K562 (cell line): ENCODE results near the gene FRMD4A. TPM values are rescaled to one million over a fixed set of nuclear protein-coding genes. Genes with fewer than 3 reads are reported as not detected.

ENCODE experiments used
- ATAC-seq: fragments of 200-7000 bp; cut with Tn5 transposase; 3 replicates; pipeline ENCODE4 v1.9.1; 2020; ENCODE audit warnings: moderate library complexity
- BruUV-seq: library from RNA; stranded (reverse); fragments of 400-500 nt; replicated peaks from 2 replicates; lab custom pipeline; 2021; lab: Mats Ljungman, UMichigan
- CTCF ChIA-PET: fragments of 300-600 bp; formaldehyde crosslinking; extraction: SDS; loops from one replicate; lab custom pipeline; 2021; ENCODE audit warnings: low intra/inter-chr PET ratio; lab: Yijun Ruan, JAX
- POLR2A ChIA-PET: fragments of 300-600, 350-650 bp; sonication (Branson Sonifier 250); formaldehyde crosslinking; extraction: SDS; loops from one replicate; lab custom pipeline; 2021; ENCODE audit warnings: antibody characterized with exemption, inconsistent platforms; lab: Yijun Ruan, JAX
- DNase-seq, 4 experiments: peaks; one replicate each; pipeline versions ENCODE4 v3.0.0 to v3.0.0-alpha.2; 2011 to 2018; ENCODE audit warnings: low spot score in 3 of 4, mixed read lengths in 3 of 4; ENCODE audit errors: extremely low read depth in 1 of 4
- FAIRE-seq: peaks from 2 replicates; lab custom pipeline; 2011; peaks lifted over from hg19 to GRCh38; lab: Jason Lieb, UNC
- H2AFZ ChIP-seq: 2 replicates; pipeline ENCODE4 v1.6.0; 2011; ENCODE audit warnings: low read depth, low read length, control low read depth, inconsistent platforms
- H3K27ac ChIP-seq: fragments of 200-600 bp; 3 replicates; pipeline ENCODE4 v1.8.0; 2011; ENCODE audit warnings: low read depth, mild to moderate bottlenecking, control low read depth, inconsistent platforms, low read length, moderate library complexity, mixed read lengths; ENCODE audit errors: extremely low read depth
- H3K27me3 ChIP-seq, 2 experiments: fragments of 300-600 bp in 1 of 2; 2 replicates in 1 of 2; 3 replicates in 1 of 2; pipeline versions ENCODE4 v1.6.0 to v1.8.0; 2011; ENCODE audit warnings: inconsistent platforms in 2 of 2, low read length in 2 of 2, mild to moderate bottlenecking in 1 of 2, mixed read lengths in 1 of 2, moderate library complexity in 1 of 2; ENCODE audit not compliant: control insufficient read depth in 2 of 2, insufficient read depth in 2 of 2
- H3K36me3 ChIP-seq: fragments of 300-600 bp; 3 replicates; pipeline ENCODE4 v1.8.0; 2011; ENCODE audit warnings: mild to moderate bottlenecking, low read length, inconsistent platforms; ENCODE audit not compliant: control insufficient read depth, insufficient read depth
- H3K4me1 ChIP-seq, 2 experiments: fragments of 200-600 bp in 1 of 2; replicated peaks in 1 of 2; 2 replicates in 1 of 2; 3 replicates in 1 of 2; pipeline versions ENCODE4 v1.5.1 to v1.8.0; 2011; ENCODE audit warnings: inconsistent platforms in 2 of 2, low read length in 2 of 2, mild to moderate bottlenecking in 1 of 2, mixed read lengths in 1 of 2, moderate library complexity in 1 of 2; ENCODE audit not compliant: control insufficient read depth in 2 of 2, insufficient read depth in 2 of 2
- H3K4me2 ChIP-seq: 2 replicates; pipeline ENCODE4 v1.6.1; 2011; ENCODE audit warnings: low read length, control low read depth, inconsistent platforms, mixed read lengths; ENCODE audit not compliant: insufficient read depth
- H3K4me3 ChIP-seq: fragments of 200-600 bp; sonication (generic), shearing (Covaris generic); 2 replicates; pipeline ENCODE4 v1.5.1; 2016; ENCODE audit warnings: control low read depth, inconsistent platforms
- H3K79me2 ChIP-seq: fragments of 200-600 bp; 3 replicates; pipeline ENCODE4 v1.8.0; 2011; ENCODE audit warnings: low read length, inconsistent platforms; ENCODE audit not compliant: control insufficient read depth, insufficient read depth
- H3K9ac ChIP-seq, 2 experiments: 2 replicates each; pipeline versions ENCODE4 v1.6.0 to v1.6.1; 2011; ENCODE audit warnings: low read depth in 2 of 2, low read length in 2 of 2, control low read depth in 1 of 2, inconsistent platforms in 1 of 2, mild to moderate bottlenecking in 1 of 2, mixed read lengths in 1 of 2; ENCODE audit not compliant: insufficient read depth in 1 of 2
- H3K9me1 ChIP-seq: one replicate; pipeline ENCODE4 v1.6.0; 2011; ENCODE audit warnings: inconsistent platforms, mild to moderate bottlenecking, low read length, moderate library complexity; ENCODE audit not compliant: control insufficient read depth, insufficient read depth
- H3K9me3 ChIP-seq: replicated peaks from 2 replicates; pipeline ENCODE4 v1.5.1; 2011; ENCODE audit warnings: low read depth, low read length, inconsistent platforms; ENCODE audit not compliant: control insufficient read depth, insufficient read depth
- H4K20me1 ChIP-seq: replicated peaks from 2 replicates; pipeline ENCODE4 v1.6.1; 2011; ENCODE audit warnings: low read length, inconsistent platforms, mixed read lengths; ENCODE audit not compliant: control insufficient read depth, insufficient read depth
- FOXJ3 ChIP-seq: sonication (generic); formaldehyde crosslinking; IDR thresholded peaks from 2 replicates; pipeline ENCODE4 v1.4.0; 2020; ENCODE audit warnings: mild to moderate bottlenecking, missing genetic modification reagents
- HMG20B ChIP-seq: fragments of 250-450 bp; sonication (Bioruptor Pico); IDR thresholded peaks from 2 replicates; pipeline ENCODE4 v1.5.0; 2021; ENCODE audit warnings: mild to moderate bottlenecking
- NEUROD1 ChIP-seq: fragments of 150-350 bp; IDR thresholded peaks from 2 replicates; pipeline ENCODE4 v1.6.1; 2014; ENCODE audit warnings: borderline replicate concordance, low read length, low read depth; ENCODE audit not compliant: partially characterized antibody
- SMARCC2 ChIP-seq: fragments of 450-650 bp; IDR thresholded peaks from 2 replicates; pipeline ENCODE4 v1.6.1; 2017; ENCODE audit warnings: antibody characterized with exemption, moderate library complexity, mild to moderate bottlenecking, low read depth
- ZEB2 ChIP-seq: fragments of 450-650 bp; IDR thresholded peaks from 2 replicates; pipeline ENCODE4 v1.6.1; 2016
- ZKSCAN1 ChIP-seq: fragments of 150-350 bp; IDR thresholded peaks from 2 replicates; pipeline ENCODE4 v1.6.1; 2016; ENCODE audit warnings: low read depth, low read length
- ZNF23 ChIP-seq: fragments of 250-450 bp; sonication (Bioruptor Pico); IDR thresholded peaks from 2 replicates; pipeline ENCODE4 v1.4.0; 2020; ENCODE audit warnings: mild to moderate bottlenecking
- ZNF24 ChIP-seq: fragments of 450-650 bp; IDR thresholded peaks from 2 replicates; pipeline ENCODE4 v1.6.1; 2016
- ZNF695 ChIP-seq: fragments of 450-650 bp; formaldehyde crosslinking; IDR thresholded peaks from 2 replicates; pipeline ENCODE4 v1.4.0; 2020; ENCODE audit warnings: mild to moderate bottlenecking, moderate library complexity
- ZNF778 ChIP-seq: fragments of 450-650 bp; formaldehyde crosslinking; IDR thresholded peaks from 2 replicates; pipeline ENCODE4 v1.4.0; 2020; ENCODE audit warnings: mild to moderate bottlenecking, moderate library complexity
- WGBS: fragments of 100-300 bp; shearing (Covaris generic); methylation state at CpG from one replicate; pipeline ENCODE4 v1.1.6; 2016; ENCODE audit warnings: low coverage, mixed read lengths; ENCODE audit not compliant: insufficient coverage; ENCODE audit errors: missing lambda C conversion rate; 5-methylcytosine and 5-hydroxymethylcytosine counted together
- in situ Hi-C: fragments of 300-500 bp; cut with MboI; formaldehyde crosslinking; loops from 4 replicates; pipeline ENCODE4 v1.15.0; 2018; ENCODE audit warnings: inconsistent platforms, mixed read lengths
- intact Hi-C: fragments of 100-400 bp; cut with micrococcal nuclease; formaldehyde crosslinking; loops from 2 replicates; pipeline ENCODE4 v1.14.2; 2022
- polyA plus RNA-seq, 8 experiments: library from polyadenylated mRNA; depleted of rRNA in 4 of 8; stranded (reverse) in 5 of 8; unstranded in 3 of 8; fragments of >200 nt; fragmentation: Nextera tagmentation in 2 of 8; fragmentation: Illumina TruSeq in 1 of 8; extraction: Ambion mirVana in 2 of 8; extraction: Trizol in 1 of 8; gene quantifications; 2 replicates each; pipeline versions ENCODE4 v1.2.1 to v1.2.3, GENCODE V29; 2011 to 2014; ENCODE audit warnings: inconsistent platforms in 1 of 8, missing spikeins in 1 of 8
- total RNA-seq, 7 experiments: library from RNA; depleted of rRNA in 6 of 7; stranded (reverse); fragments of >200 nt in 6 of 7; fragmentation: Illumina TruSeq in 2 of 7; extraction: Trizol in 2 of 7; gene quantifications; 2 replicates each; pipeline versions ENCODE4 v1.2.1 to v1.2.3, GENCODE V29; 2011 to 2021; ENCODE audit warnings: low replicate concordance in 1 of 7
- TF ChIP-seq, protein P1 (sequence below), 2 experiments: fragments of 450-650 bp in 1 of 2; sonication (generic) in 1 of 2; formaldehyde crosslinking; conservative IDR thresholded peaks; 2 replicates each; pipeline versions ENCODE4 v1.4.0 to v1.8.1; 2020 to 2022; ENCODE audit warnings: mild to moderate bottlenecking in 1 of 2, missing genetic modification reagents in 1 of 2
- TF ChIP-seq, protein P2 (sequence below), 2 experiments: fragments of 450-650 bp; conservative IDR thresholded peaks; 2 replicates each; pipeline ENCODE4 v1.6.1; 2017; ENCODE audit warnings: mild to moderate bottlenecking in 2 of 2, moderate library complexity in 2 of 2

FRMD4A gene
- total and polyA plus RNA-seq, 9 of the 15 experiments (the other 6 are each of a cell fraction or from before 2014, with no cell fraction given), result 0.80 to 5.2 (median 3.0) TPM

DNA sequence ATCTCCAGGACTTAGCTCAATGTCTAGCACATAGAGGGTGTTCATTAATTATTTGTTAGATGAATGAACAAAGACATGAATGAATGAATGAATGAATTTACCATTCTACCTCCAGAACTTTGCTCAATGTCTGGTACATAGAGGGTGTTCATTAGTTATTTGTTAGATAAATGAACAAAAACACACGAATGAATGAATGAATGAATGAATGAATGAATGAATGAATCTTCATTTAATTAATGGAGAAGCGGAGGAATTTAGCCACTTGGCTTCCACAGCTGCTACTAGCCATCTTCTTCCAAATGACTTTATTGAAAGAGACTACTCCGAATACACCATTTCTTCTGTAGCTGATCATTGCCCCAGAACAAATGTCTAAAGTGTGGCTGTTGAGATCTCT is 368.9 kb downstream of the FRMD4A start:
- H2AFZ ChIP-seq, result no peak overlapping the region
- H3K27ac ChIP-seq, result no peak overlapping the region
- H3K4me2 ChIP-seq, result no peak overlapping the region
- no peaks in the 10 kb centered on the region for H3K4me1 ChIP-seq
- H3K9me1 ChIP-seq, result no peaks in the 10 kb centered on the region
- no peaks in the 10 kb centered on the region for H3K9me3 ChIP-seq
- no peaks in the 10 kb centered on the region for H4K20me1 ChIP-seq
- no peaks in the 10 kb centered on the region for H3K36me3 ChIP-seq
- H3K9ac ChIP-seq, result no peak overlapping the region
- TF ChIP-seq, protein P1, sequence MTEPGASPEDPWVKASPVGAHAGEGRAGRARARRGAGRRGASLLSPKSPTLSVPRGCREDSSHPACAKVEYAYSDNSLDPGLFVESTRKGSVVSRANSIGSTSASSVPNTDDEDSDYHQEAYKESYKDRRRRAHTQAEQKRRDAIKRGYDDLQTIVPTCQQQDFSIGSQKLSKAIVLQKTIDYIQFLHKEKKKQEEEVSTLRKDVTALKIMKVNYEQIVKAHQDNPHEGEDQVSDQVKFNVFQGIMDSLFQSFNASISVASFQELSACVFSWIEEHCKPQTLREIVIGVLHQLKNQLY (CRISPR knock-in tag; conservative IDR thresholded peaks at IDR 0.05), result no peak
- TF ChIP-seq ZNF24, result 0 out of 2 replicates have a peak, but pooled peaks have one; percentile 38
- H3K79me2 ChIP-seq, result no peaks in the 10 kb centered on the region
- DNase-seq (no peak), ATAC-seq (no peak), FAIRE-seq (no peak)
- 5% methylated on average over 3 of the region's 3 CpGs for WGBS
- ChIA-PET POLR2A (no interaction called here), CTCF (no interaction called here)
- H3K27me3 ChIP-seq, result peaks cover 6 to 23% of the 10 kb centered on the region in 2 experiments; a peak in 3 of 5 replicates
- intact Hi-C loops (no loop called here), in situ Hi-C loops (no loop called here)
- no peak overlapping the region for H3K4me3 ChIP-seq
- no TSS peak for BruUV-seq

GRCh38 chr10:13961097-13961496 is 369.6 kb downstream of the FRMD4A start:
- POLR2A ChIA-PET, result no interaction called here

More at GRCh38 chr10:13961097-13961496, 369.6 kb downstream of the FRMD4A start:
- no peak for FAIRE-seq
- no peak overlapping the region for H3K4me3 ChIP-seq
- no TSS peak for BruUV-seq
- H3K27ac ChIP-seq, result no peak overlapping the region
- no peaks in the 10 kb centered on the region for H3K79me2 ChIP-seq
- in situ Hi-C loops, result no loop called here
- intact Hi-C loops, result no loop called here
- H3K9ac ChIP-seq, result no peak overlapping the region
- WGBS, result 4% methylated on average over 5 of the region's 5 CpGs
- H3K36me3 ChIP-seq, result no peaks in the 10 kb centered on the region
- ATAC-seq, result no peak
- CTCF ChIA-PET, result no interaction called here
- no peak overlapping the region for H3K4me2 ChIP-seq
- H3K4me1 ChIP-seq, result no peaks in the 10 kb centered on the region
- H4K20me1 ChIP-seq, result no peaks in the 10 kb centered on the region
- H3K27me3 ChIP-seq, result peaks cover 12 to 18% of the 10 kb centered on the region in 2 experiments; a peak in 3 of 5 replicates
- TF ChIP-seq ZNF695 (CRISPR knock-in tag), result no peak
- no peak for TF ChIP-seq NEUROD1
- TF ChIP-seq ZNF778 (CRISPR knock-in tag), result no peak
- no peak for TF ChIP-seq ZEB2
- TF ChIP-seq ZNF23 (CRISPR knock-in tag), result no peak
- no peak for TF ChIP-seq HMG20B (CRISPR knock-in tag)
- TF ChIP-seq SMARCC2, result no peak
- TF ChIP-seq, protein P2, sequence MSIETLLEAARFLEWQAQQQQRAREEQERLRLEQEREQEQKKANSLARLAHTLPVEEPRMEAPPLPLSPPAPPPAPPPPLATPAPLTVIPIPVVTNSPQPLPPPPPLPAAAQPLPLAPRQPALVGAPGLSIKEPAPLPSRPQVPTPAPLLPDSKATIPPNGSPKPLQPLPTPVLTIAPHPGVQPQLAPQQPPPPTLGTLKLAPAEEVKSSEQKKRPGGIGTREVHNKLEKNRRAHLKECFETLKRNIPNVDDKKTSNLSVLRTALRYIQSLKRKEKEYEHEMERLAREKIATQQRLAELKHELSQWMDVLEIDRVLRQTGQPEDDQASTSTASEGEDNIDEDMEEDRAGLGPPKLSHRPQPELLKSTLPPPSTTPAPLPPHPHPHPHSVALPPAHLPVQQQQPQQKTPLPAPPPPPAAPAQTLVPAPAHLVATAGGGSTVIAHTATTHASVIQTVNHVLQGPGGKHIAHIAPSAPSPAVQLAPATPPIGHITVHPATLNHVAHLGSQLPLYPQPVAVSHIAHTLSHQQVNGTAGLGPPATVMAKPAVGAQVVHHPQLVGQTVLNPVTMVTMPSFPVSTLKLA (conservative IDR thresholded peaks at IDR 0.05), result no peak
- no peak for TF ChIP-seq ZKSCAN1
- no peak for TF ChIP-seq FOXJ3 (CRISPR knock-in tag)
- DNase-seq, result no peak
- H2AFZ ChIP-seq, result no peak overlapping the region
- H3K9me1 ChIP-seq, result no peaks in the 10 kb centered on the region
- no peaks in the 10 kb centered on the region for H3K9me3 ChIP-seq
